Stimulated activated CD4-positive, alpha-beta T cell treated with anti-CD3 and anti-CD28 coated beads, TNF-alpha, amount 100 ng/mL, for 24 hours (primary cell): Measurements from ENCODE around the gene ADH7.
"Not testable (repeated sequence)": the region's sequence is repeated elsewhere in the genome, so short reads cannot be mapped to it uniquely, and the experiment has no call there.

Experiments used
- DNase-seq, 3 experiments: peaks; one replicate each; pipeline ENCODE4 v3.0.0-alpha.2; 2020; ENCODE audit warnings: low read depth in 3 of 3

Gene ADH7

DNA sequence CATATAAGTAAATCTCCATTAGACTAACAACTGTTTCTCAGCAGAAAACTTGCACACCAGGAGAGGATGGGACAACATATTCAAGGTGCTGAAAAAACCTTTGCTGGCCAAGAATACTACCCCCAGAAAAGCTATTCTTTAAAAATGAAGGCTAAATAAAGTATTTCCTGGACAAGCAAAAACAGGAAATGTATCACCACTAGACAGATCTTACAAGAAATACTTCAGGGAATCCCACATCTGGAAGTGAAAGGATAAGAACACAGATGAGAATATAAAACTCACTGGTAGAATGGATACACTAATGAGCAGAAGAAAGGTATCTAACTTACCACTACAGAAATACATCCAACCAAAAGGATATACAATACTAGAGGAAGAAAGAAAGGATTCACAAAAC is 55.6 kb downstream of the ADH7 start:
- DNase-seq = no peak

DNA sequence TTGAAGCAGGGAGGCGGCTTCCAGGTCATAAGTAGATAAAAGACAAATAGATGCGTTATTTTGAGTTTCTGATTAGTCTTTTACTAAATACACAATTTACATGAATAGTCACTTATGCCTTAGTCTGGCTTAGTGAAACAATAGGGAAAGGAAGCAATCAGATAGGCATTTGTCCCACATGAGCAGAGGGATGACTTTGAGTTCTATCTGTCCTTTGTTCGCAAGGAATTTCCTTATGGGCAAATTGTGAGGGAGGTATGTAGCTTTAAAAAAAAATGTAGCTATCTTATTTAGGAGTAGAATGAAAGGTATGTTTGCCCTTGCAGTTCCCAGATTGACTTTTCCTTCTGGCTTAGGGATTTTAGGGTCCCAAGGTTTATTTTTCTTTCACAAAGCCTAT is 56.3 kb downstream of the ADH7 start:
- no peak for DNase-seq

DNA sequence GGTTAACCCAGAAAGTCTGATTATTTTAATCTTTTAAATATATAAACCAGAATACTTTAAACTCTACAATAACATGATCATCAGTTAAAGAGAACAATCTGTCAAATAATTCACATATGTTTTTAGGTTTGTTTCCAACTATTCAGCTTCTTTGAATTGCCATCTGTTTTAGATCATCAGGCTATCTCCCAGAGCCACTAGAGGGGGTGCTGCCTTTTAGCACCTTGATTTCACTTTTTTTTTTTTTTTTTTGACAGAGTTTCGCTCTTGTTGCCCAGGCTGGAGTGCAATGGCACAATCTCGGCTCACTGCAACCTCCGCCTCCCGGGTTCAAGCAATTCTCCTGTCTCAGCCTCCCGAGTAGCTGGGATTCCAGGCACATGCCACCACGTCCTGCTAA is 57.8 kb downstream of the ADH7 start:
- not testable (repeated sequence) for DNase-seq

DNA sequence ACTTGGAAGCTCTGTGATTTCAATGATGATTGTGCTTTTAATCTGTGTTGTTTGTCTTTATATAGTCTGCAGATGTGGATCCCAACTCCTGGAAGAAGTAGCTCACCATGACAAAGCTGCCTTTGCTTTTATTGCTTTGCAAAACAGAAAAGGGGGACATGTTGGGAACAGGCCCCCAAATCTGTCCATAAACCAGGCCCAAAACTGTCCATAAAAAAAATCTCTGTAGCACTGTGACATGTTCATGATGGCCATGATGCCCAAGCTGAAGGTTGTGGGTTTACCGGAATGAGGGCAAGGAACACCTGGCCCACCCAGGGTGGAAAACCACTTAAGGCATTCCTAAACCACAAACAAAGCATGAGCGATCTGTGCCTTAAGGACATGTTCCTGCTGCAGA is 62.7 kb downstream of the ADH7 start:
- not testable (repeated sequence) for DNase-seq

DNA sequence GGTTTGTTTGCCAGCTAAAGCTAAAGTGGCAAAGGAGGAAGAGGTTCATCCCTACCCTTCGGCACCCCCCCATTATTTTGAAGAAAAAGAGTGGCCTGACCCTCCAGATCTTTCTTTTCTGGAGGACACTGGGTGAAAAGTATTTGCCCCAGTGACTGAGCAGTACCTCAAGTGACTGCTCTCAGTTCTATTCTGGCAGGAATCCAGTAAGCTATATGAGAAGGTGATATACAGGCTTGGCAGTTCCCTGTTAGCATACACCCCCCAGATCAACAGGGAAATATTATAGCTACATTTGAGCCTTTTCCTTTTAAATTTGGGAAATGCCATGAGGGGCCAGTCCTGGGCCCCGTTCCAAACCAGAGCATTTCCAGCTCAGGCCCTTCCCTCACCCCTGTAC is 67.3 kb downstream of the ADH7 start:
- DNase-seq = not testable (repeated sequence)

DNA sequence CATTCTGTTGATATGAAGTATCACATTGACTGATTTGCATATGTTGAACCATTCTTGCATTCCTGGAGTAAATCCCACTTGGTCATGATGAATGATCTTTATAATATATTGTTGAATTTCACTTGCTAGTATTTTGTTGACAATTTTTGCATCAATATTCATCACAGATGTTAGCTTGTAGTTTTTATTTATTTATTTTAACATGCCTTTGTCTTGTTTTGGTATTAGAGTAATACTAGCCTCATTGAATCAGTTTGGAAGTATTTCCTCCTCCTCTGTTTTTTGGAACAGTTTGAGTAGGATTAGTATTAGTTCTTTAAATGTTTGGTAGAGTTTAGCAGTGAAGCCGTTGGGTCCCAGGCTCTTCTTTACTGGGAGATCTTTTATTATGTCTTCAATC is 68.7 kb downstream of the ADH7 start:
- no peak for DNase-seq

DNA sequence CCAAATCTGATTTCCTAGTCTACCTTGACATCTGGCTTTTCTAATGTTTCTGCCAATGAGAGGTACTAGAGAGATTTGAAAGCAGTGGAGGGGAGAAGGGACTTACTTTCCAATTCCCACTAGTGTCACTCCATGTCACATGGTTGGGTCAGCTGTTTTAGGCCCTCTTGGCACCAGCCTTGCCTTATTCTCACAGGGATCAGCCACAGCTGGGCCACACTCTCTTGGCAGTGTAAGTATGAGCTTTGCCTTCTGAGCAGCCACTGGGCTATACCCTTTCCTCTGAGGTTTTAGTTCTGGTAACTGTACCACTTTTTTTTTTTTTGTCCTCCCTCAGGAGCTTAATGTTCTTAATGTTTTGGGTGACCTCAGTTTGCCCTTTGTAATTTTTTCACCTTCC is 72.4 kb downstream of the ADH7 start:
- DNase-seq = no peak
